Heart right ventricle (tissue), 16 donors: Measurements from ENCODE around the gene HTR5A. TPM values are rescaled to one million over a fixed set of nuclear protein-coding genes. Genes with fewer than 3 reads are reported as not detected.

ENCODE experiments used
- ATAC-seq, 8 donors: fragments of 200-7000 bp; cut with Tn5 transposase; one replicate each; pipeline ENCODE4 v1.9.1; 2020; ENCODE audit warnings: mild to moderate bottlenecking in 8 of 8, moderate library complexity in 8 of 8, moderate number of reproducible peaks in 1 of 8
- DNase-seq, 2 donors: peaks; one replicate each; pipeline ENCODE4 v3.0.0-alpha.2; 2020
- H3K27ac ChIP-seq, 10 donors: fragments of 200-600 bp; sonication (generic) in 2 of 10; one replicate each; pipeline versions ENCODE4 v1.5.0 to v1.8.0; 2020 to 2022; ENCODE audit warnings: mild to moderate bottlenecking in 3 of 10
- H3K27me3 ChIP-seq, 7 donors: fragments of 200-600 bp; one replicate each; pipeline ENCODE4 v1.8.0; 2021 to 2022; ENCODE audit warnings: mild to moderate bottlenecking in 2 of 7
- H3K36me3 ChIP-seq, 9 donors: fragments of 200-600 bp; sonication (generic) in 1 of 9; one replicate each; pipeline versions ENCODE4 v1.5.0 to v1.8.0; 2020 to 2022; ENCODE audit warnings: mild to moderate bottlenecking in 2 of 9
- H3K4me1 ChIP-seq, 9 donors: fragments of 200-600 bp; sonication (generic) in 1 of 9; one replicate each; pipeline versions ENCODE4 v1.5.0 to v1.8.0; 2020 to 2022; ENCODE audit warnings: mild to moderate bottlenecking in 4 of 9
- H3K4me3 ChIP-seq, 10 donors: fragments of 200-600 bp; sonication (generic) in 2 of 10; one replicate each; pipeline versions ENCODE4 v1.5.0 to v1.8.0; 2020 to 2022; ENCODE audit warnings: mild to moderate bottlenecking in 7 of 10, moderate library complexity in 2 of 10
- H3K9me3 ChIP-seq, 11 donors: fragments of 200-600 bp in 10 of 11; sonication (generic) in 2 of 11; one replicate each; pipeline versions ENCODE4 v1.5.0 to v1.8.0; 2013 to 2022; ENCODE audit warnings: mild to moderate bottlenecking in 2 of 11, control low read depth in 1 of 11, moderate library complexity in 1 of 11
- CTCF ChIP-seq, 9 donors: fragments of 200-600 bp; sonication (generic) in 2 of 9; IDR thresholded peaks; one replicate each; pipeline versions ENCODE4 v1.5.0 to v1.8.0; 2021 to 2022; ENCODE audit warnings: antibody characterized with exemption in 9 of 9, mild to moderate bottlenecking in 5 of 9, moderate library complexity in 1 of 9
- WGBS, 2 donors: extraction: QIAGEN DNeasy Blood & Tissue Kit; methylation state at CpG; one replicate each; pipeline ENCODE4 v1.1.7; 2013; ENCODE audit warnings: inconsistent platforms in 1 of 2; 5-methylcytosine and 5-hydroxymethylcytosine counted together
- intact Hi-C, 10 donors: fragments of 100-400 bp; cut with DNase I; formaldehyde crosslinking; loops; one replicate each; pipeline versions ENCODE4 v1.11.1 to v1.14.2; 2022
- polyA plus RNA-seq, 2 donors: library from polyadenylated mRNA; stranded (reverse); fragments of 200-250 nt; gene quantifications; one replicate each; pipeline ENCODE4 v1.2.3, GENCODE V29; 2013
- total RNA-seq, 10 donors: library from RNA; stranded (reverse); fragmentation: NEBNext Ultra II Directional in 3 of 10; extraction: Animal tissue kit (Norgen Biotek cat#: 25700) in 3 of 10; gene quantifications; one replicate each; pipeline versions ENCODE4 v1.2.1 to v1.2.4, GENCODE V29; 2021 to 2023
- donor health status: Arrhythmogenic right ventricular cardiomyopathy.
- donor health status: ischemic (EF 13 %, LVEDD 7.1; RV severe dilation, severe dysfunction).
- donor health status: healthy with polysubstance abuse.
- donor health status: DM: no; HTN: yes; CAD: no.
- donor health status: DM: no; HTN: no; CAD: no.
- donor health status: ischemic (EF 25% LVEDD 6.9; RV normal size, moderate dysfunction).
- donor health status: ischemic (EF 25% LVEDD 5.7; RV mildly dilated, moderate dysfunction).
- donor health status: healthy.
- donor health status: DM: yes; HTN: yes; CAD: no.
- donor health status: Ischemic cardiomyopathy.
- donor health status: ischemic (EF 35%, LVEDD 5.7; RV mildly dilated, moderate dysfunction).
- donor health status: nonischemic (EF 11% LVEDD 7.7; RV severe dilation, severe dysfunction).
- donor health status: DM: yes; HTN: yes; CAD: no.
- donor health status: PGD.
- donor health status: ischemic (EF 29% LVEDD 5.4; RV normal size, mild dysfunction).
- donor health status: nonischemic (EF 23%, LVEDD 6.1; RV moderate dilation, normal function).

Gene HTR5A
- total and polyA plus RNA-seq, 12 donors: not detected

- no peak for TF ChIP-seq CTCF (IDR thresholded peaks at IDR 0.05)
- 76 to 84% methylated on average over 4 of the region's 4 CpGs for WGBS, 2 donors
- Histone ChIP-seq H3K27me3 (peaks cover 0 to 31% (median 0%) of the 10 kb centered on the region in 7 donors), H3K9me3 (no peaks in the 10 kb centered on the region), H3K27ac (no peak overlapping the region), H3K4me1 (no peaks in the 10 kb centered on the region), H3K4me3 (no peak overlapping the region), H3K36me3 (no peaks in the 10 kb centered on the region)
- DNase-seq: no peak
- intact Hi-C loops: no loop called here
- no peak for ATAC-seq
These were observed 18.8 kb upstream of the HTR5A start for GRCh38 chr7:155051355-155051754.

GRCh38 chr7:155053002-155053401 lies 17.1 kb upstream of the HTR5A start:
- no peaks in the 10 kb centered on the region for H3K4me1 ChIP-seq
- intact Hi-C loops: no loop called here
- no peak overlapping the region for H3K27ac ChIP-seq
- no peaks in the 10 kb centered on the region for H3K9me3 ChIP-seq
- DNase-seq (no peak), ATAC-seq (no peak)
- H3K4me3 ChIP-seq: no peak overlapping the region
- no peaks in the 10 kb centered on the region for H3K36me3 ChIP-seq
- TF ChIP-seq CTCF (IDR thresholded peaks at IDR 0.05): no peak
- H3K27me3 ChIP-seq: peaks cover 0 to 25% (median 3%) of the 10 kb centered on the region in 7 donors
- 64 to 74% methylated on average over 12 of the region's 12 CpGs for WGBS, 2 donors

- DNase-seq (no peak), ATAC-seq (no peak)
- Histone ChIP-seq H3K4me1 (no peaks in the 10 kb centered on the region), H3K27me3 (peaks cover 0 to 19% (median 11%) of the 10 kb centered on the region in 7 donors), H3K4me3 (no peak overlapping the region), H3K9me3 (no peaks in the 10 kb centered on the region), H3K27ac (no peak overlapping the region), H3K36me3 (no peaks in the 10 kb centered on the region)
- intact Hi-C loops: no loop called here
- WGBS, 2 donors: 76 to 83% methylated on average over 2 of the region's 2 CpGs
- TF ChIP-seq CTCF (IDR thresholded peaks at IDR 0.05): no peak
These were observed 15.4 kb upstream of the HTR5A start for GRCh38 chr7:155054761-155055160.

GRCh38 chr7:155057076-155057475 lies 13.0 kb upstream of the HTR5A start:
- H3K4me1 ChIP-seq: no peaks in the 10 kb centered on the region
- H3K27me3 ChIP-seq: peaks cover 0 to 23% (median 15%) of the 10 kb centered on the region in 7 donors
- intact Hi-C loops: no loop called here
- ATAC-seq (no peak), DNase-seq (no peak)
- no peak for TF ChIP-seq CTCF (IDR thresholded peaks at IDR 0.05)
- H3K4me3 ChIP-seq: no peak overlapping the region
- H3K36me3 ChIP-seq: no peaks in the 10 kb centered on the region
- H3K9me3 ChIP-seq: no peaks in the 10 kb centered on the region
- 64 to 73% methylated on average over 7 of the region's 7 CpGs for WGBS, 2 donors
- H3K27ac ChIP-seq: no peak overlapping the region
